LNCaP clone FGC (cell line): ENCODE measurements around the gene KDELR3.

Experiments used
- DNase-seq: peaks from one replicate; pipeline ENCODE4 v3.0.0-alpha.2; 2011; ENCODE audit warnings: low read depth
- H3K4me3 ChIP-seq: 2 replicates; pipeline ENCODE4 v1.5.1; 2011; ENCODE audit warnings: mild to moderate bottlenecking, low read depth, low read length, control low read depth
- TF ChIP-seq, protein P1 (sequence below): IDR thresholded peaks from 2 replicates; pipeline ENCODE4 v1.5.1; 2012; ENCODE audit warnings: mild to moderate bottlenecking; ENCODE audit not compliant: control insufficient read depth, insufficient read depth; ENCODE audit errors: extremely low read depth

KDELR3 gene

DNA sequence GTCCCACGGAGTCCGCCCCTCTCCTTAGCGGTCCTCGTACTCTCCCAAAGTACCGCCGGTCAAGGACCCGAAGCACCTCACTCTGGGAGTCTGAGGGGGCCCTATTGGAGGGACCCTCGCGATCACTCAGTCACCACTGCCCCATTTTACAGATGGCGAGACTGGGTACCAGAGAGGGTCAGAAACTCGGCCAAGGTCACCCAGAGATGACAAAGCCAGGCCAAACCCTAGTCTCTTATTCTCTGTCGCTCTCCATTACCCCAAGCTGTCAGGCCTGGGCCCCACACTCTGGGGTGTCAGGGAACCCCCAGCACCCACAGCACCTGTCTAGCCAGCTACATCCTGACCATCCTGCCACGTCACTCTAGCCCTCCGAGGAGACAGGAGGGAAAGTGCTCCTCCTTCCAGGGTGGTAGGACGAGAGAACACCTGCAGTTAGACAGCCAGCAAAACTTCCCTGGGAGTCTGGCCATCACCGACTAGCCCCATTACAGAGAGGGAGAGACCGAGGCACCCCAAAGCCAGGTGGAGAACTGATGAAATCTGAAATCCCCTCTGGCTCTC, 11.5 kb upstream of the KDELR3 start:
- no peak for DNase-seq
- TF ChIP-seq, protein P1, sequence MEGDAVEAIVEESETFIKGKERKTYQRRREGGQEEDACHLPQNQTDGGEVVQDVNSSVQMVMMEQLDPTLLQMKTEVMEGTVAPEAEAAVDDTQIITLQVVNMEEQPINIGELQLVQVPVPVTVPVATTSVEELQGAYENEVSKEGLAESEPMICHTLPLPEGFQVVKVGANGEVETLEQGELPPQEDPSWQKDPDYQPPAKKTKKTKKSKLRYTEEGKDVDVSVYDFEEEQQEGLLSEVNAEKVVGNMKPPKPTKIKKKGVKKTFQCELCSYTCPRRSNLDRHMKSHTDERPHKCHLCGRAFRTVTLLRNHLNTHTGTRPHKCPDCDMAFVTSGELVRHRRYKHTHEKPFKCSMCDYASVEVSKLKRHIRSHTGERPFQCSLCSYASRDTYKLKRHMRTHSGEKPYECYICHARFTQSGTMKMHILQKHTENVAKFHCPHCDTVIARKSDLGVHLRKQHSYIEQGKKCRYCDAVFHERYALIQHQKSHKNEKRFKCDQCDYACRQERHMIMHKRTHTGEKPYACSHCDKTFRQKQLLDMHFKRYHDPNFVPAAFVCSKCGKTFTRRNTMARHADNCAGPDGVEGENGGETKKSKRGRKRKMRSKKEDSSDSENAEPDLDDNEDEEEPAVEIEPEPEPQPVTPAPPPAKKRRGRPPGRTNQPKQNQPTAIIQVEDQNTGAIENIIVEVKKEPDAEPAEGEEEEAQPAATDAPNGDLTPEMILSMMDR: no peak
- H3K4me3 ChIP-seq: no peak overlapping the region

DNA sequence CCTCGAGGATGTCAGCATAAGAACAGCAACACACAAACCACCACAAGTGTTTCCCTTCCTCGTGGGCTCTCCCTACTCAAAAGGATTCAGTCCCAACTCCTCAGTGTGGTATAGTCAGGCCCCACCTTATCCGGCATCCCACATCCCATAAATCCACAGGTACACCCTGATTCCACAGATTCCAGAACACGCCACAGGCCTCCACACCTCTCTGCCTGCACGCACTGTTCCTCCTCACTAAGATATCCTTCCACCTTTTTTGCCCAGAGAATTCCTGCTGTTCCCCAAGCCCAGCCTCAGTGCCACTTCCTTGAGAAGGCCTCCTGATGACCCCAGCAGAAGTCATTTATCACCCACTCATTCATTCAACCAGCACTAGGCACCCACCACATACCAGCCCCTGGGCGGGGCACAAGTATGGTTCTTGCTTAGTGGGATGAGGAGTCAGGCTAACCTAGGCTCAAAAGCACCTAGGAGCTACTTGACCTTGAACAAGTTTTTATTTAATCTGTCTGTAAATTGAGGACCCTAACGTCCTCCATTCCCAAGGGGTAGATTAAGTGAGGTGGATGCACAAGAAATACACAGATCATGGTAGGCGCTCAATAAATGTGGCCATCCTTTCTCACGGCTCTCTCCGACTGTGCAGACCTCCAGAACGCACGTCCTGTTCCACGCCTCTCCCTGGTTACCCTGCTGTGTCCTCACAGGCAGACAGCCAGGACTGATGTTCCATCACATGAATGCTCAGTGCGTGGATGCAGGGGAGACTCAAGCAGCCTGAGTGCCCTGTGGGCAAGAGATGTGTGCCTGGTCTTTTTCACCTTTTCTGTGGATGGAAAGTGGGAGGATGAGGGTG, 10.8 kb upstream of the KDELR3 start:
- TF ChIP-seq, protein P1: no peak
- H3K4me3 ChIP-seq: no peak overlapping the region
- no peak for DNase-seq

DNA sequence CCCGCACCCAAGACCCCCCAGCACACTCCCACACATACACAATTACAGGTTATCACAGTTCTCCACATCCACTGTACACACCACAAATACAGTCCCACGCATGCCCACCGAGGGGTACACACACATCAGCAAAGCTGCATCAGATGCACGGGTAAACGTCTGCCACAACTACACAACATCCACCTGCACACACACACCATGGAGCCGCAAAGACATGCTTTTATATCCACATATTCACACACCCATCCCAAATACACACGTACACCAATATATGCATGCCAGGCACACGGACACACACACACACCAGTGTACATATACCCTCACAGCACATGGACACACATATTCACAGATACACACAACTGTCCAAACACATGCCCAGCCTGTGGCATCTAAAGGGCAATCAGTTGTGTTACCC, 7.5 kb upstream of the KDELR3 start:
- no peak for DNase-seq
- H3K4me3 ChIP-seq: no peak overlapping the region
- TF ChIP-seq, protein P1: no peak

DNA sequence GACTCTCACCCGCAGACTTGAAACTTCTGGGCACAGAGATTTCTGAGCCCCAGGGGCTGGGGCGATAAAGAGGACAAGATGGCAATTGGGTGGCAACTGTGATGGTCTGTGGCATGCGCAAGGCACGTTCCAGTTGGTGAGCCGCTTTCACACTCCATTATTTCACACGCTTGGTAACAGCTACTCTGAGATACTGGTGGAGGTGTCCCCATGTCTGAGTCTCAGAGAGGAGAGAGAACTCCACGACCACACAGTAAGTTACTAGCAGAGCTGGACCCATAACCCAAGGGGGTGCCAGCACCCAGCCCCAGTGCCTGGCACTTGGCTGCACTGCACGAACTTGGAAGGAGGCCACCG, 6.9 kb upstream of the KDELR3 start:
- TF ChIP-seq, protein P1: no peak

DNA sequence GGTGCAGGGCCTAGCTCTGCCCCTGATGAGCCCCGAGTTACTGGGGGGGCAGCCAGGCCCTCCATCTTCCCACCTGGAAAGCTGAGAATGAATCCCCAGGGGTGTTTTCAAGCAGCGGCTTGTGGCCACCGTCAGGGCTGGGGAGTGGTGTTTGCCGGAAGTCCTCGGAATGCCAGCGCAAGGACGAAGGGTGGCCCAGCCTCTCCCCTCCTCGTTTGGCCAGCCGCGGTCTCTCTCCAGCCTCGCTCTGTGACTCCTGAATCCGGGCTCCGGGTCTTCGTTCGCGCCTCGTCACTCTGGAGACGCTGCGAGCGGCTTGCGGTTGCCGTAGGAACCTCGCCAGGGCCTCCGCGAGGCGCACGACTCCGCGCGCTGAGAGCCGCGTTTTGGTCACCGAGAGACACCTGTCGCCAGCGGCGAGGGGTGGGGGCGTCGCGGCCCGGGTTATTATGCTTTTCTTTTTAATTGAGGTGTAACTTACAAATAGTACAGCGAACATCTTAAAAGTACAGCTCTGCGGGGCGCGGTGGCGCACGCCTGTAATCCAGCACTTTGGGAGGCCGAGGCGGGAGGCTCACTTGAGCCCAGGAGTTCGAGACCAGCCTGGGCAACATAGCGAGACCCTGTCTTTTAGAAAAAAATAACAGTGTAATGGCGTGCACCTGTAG, 6.3 kb upstream of the KDELR3 start:
- DNase-seq: peak; percentile 58
- TF ChIP-seq, protein P1: no peak
- H3K4me3 ChIP-seq: no peak overlapping the region

More for the DNA sequence above, 6.9 kb upstream of the KDELR3 start:
- no peak for DNase-seq
- H3K4me3 ChIP-seq: no peak overlapping the region

DNA sequence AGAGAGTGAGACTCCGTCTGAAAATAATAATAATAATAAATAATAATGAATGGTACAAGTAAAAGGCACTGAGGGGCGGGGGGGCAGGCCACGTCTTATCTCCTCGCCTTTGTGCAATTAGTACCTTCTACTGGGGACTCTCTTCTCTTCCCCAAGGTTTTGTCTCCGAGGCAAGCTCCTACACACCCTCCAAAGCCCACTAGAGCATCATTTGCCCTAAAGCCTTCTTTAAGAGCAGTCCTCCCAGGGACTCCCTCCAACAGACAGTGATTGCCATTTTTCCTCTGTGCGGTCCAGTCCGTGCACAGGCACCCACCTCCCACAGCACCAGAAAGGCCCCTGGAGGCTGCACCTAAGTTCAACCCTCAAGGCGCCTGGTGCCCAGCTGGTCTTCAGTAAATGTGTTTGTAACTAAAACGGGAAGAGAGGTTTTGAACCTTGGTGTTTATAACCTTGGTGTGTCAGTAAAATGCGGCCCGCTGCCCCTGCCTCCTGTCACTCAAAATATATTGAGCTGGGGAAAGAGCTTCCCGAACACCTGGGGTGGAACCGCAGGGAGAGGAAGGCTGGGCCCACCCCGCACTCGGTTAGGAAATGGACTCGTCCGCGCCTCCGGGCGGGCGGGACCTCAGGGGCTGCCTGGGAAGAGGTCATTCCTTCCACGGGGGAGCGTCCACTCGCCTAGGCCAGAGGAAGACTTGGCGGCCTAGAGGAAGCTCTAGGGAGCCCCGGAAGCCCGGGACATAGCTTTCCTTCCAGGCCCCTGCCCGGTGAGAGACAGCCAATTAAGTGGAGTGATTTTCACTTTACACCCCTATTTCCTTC, 4.7 kb upstream of the KDELR3 start:
- TF ChIP-seq, protein P1: no peak
- DNase-seq: no peak
- no peak overlapping the region for H3K4me3 ChIP-seq
